IMR-90 (cell line): ENCODE measurements around the gene ALKBH3. TPM values are rescaled to one million over a fixed set of nuclear protein-coding genes. Genes with fewer than 3 reads are reported as not detected.

Source experiments
- ATAC-seq: fragments of 200-7000 bp; cut with Tn5 transposase; 2 replicates; pipeline ENCODE4 v1.9.1; 2020; ENCODE audit warnings: low read depth, mild to moderate bottlenecking, moderate library complexity
- BruUV-seq: library from RNA; stranded (reverse); fragments of 400-500 nt; replicated peaks from 2 replicates; lab custom pipeline; 2021; lab: Mats Ljungman, UMichigan
- CTCF ChIA-PET: fragments of 300-600 bp; formaldehyde crosslinking; extraction: SDS; loops from one replicate; lab custom pipeline; 2021; ENCODE audit warnings: antibody characterized with exemption; lab: Yijun Ruan, JAX
- POLR2A ChIA-PET: fragments of 300-600 bp; sonication (Branson Sonifier 250); formaldehyde crosslinking; loops from one replicate; lab custom pipeline; 2022; ENCODE audit warnings: antibody characterized with exemption; ENCODE audit not compliant: unreplicated experiment; lab: Charles Lee
- DNase-seq: peaks from one replicate; pipeline ENCODE4 v3.0.0; 2013
- H2AFZ ChIP-seq: replicated peaks from 2 replicates; pipeline ENCODE3; 2013; ENCODE audit warnings: low read length, mild to moderate bottlenecking; ENCODE audit not compliant: poor library complexity
- H2AK5ac ChIP-seq: 2 replicates; pipeline ENCODE4 v1.6.1; 2013; ENCODE audit warnings: low read depth, low read length, inconsistent platforms
- H2AK9ac ChIP-seq: replicated peaks from 2 replicates; pipeline ENCODE3; 2013; ENCODE audit warnings: mild to moderate bottlenecking, low read depth, low read length, moderate library complexity; ENCODE audit not compliant: poor library complexity
- H2BK120ac ChIP-seq: 2 replicates; pipeline ENCODE4 v1.6.1; 2013; ENCODE audit warnings: low read depth, low read length, inconsistent platforms
- H2BK15ac ChIP-seq: 3 replicates; pipeline ENCODE4 v1.6.1; 2013; ENCODE audit warnings: low read depth, low read length, inconsistent platforms
- H2BK20ac ChIP-seq: 2 replicates; pipeline ENCODE4 v1.6.1; 2013; ENCODE audit warnings: low read depth, mild to moderate bottlenecking, inconsistent platforms, low read length, moderate library complexity
- H2BK5ac ChIP-seq: 2 replicates; pipeline ENCODE4 v1.6.1; 2013; ENCODE audit warnings: mild to moderate bottlenecking, low read depth, low read length, inconsistent platforms; ENCODE audit not compliant: poor library complexity, severe bottlenecking
- H3K14ac ChIP-seq: replicated peaks from 2 replicates; pipeline ENCODE4 v1.6.1; 2013; ENCODE audit warnings: low read depth, low read length, inconsistent platforms
- H3K18ac ChIP-seq: 2 replicates; pipeline ENCODE4 v1.6.1; 2013; ENCODE audit warnings: low read depth, low read length, control low read depth
- H3K23ac ChIP-seq: 2 replicates; pipeline ENCODE4 v1.6.1; 2013; ENCODE audit warnings: low read depth, low read length, inconsistent platforms
- H3K27ac ChIP-seq: 2 replicates; pipeline ENCODE4 v1.5.1; 2013; ENCODE audit warnings: mild to moderate bottlenecking, control low read depth, low read length; ENCODE audit not compliant: insufficient read depth
- H3K27me3 ChIP-seq: 2 replicates; pipeline ENCODE4 v1.6.1; 2013; ENCODE audit warnings: low read length; ENCODE audit not compliant: control insufficient read depth, insufficient read depth
- H3K36me3 ChIP-seq: 2 replicates; pipeline ENCODE4 v1.6.1; 2013; ENCODE audit warnings: low read length, mixed read lengths; ENCODE audit not compliant: control insufficient read depth, insufficient read depth
- H3K4ac ChIP-seq: 2 replicates; pipeline ENCODE4 v1.6.1; 2013; ENCODE audit warnings: low read depth, low read length, inconsistent platforms
- H3K4me1 ChIP-seq: 2 replicates; pipeline ENCODE4 v1.6.1; 2013; ENCODE audit warnings: low read length, mixed read lengths; ENCODE audit not compliant: control insufficient read depth, insufficient read depth
- H3K4me2 ChIP-seq: 2 replicates; pipeline ENCODE4 v1.6.1; 2013; ENCODE audit warnings: low read depth, mild to moderate bottlenecking, control low read depth, low read length, moderate library complexity
- H3K4me3 ChIP-seq: 2 replicates; pipeline ENCODE4 v1.5.1; 2013; ENCODE audit warnings: low read depth, mild to moderate bottlenecking, control low read depth, low read length, moderate library complexity; ENCODE audit not compliant: insufficient read depth
- H3K56ac ChIP-seq: 2 replicates; pipeline ENCODE4 v1.6.1; 2013; ENCODE audit warnings: low read length, inconsistent platforms; ENCODE audit not compliant: insufficient read depth; ENCODE audit errors: extremely low read depth
- H3K79me1 ChIP-seq, 2 experiments: 2 replicates each; pipeline ENCODE4 v1.6.1; 2013; ENCODE audit warnings: low read length in 2 of 2, inconsistent platforms in 1 of 2, low read depth in 1 of 2
- H3K9ac ChIP-seq: 2 replicates; pipeline ENCODE4 v1.6.1; 2013; ENCODE audit warnings: low read depth, low read length, control low read depth
- H3K9me1 ChIP-seq: 2 replicates; pipeline ENCODE4 v1.6.1; 2013; ENCODE audit warnings: low read length, inconsistent platforms; ENCODE audit not compliant: insufficient read depth
- H3K9me3 ChIP-seq: 2 replicates; pipeline ENCODE4 v1.6.1; 2013; ENCODE audit warnings: low read length; ENCODE audit not compliant: control insufficient read depth, insufficient read depth
- H4K20me1 ChIP-seq: 2 replicates; pipeline ENCODE4 v1.6.1; 2013; ENCODE audit warnings: low read length, inconsistent platforms; ENCODE audit not compliant: insufficient read depth
- H4K5ac ChIP-seq: 2 replicates; pipeline ENCODE4 v1.6.1; 2013; ENCODE audit warnings: mild to moderate bottlenecking, low read depth, low read length, control low read depth
- H4K8ac ChIP-seq, 2 experiments: 2 replicates each; pipeline ENCODE4 v1.6.1; 2013; ENCODE audit warnings: low read depth in 2 of 2, low read length in 2 of 2, control low read depth in 1 of 2, inconsistent platforms in 1 of 2
- H4K91ac ChIP-seq: 2 replicates; pipeline ENCODE4 v1.6.1; 2013; ENCODE audit warnings: low read depth, low read length, inconsistent platforms; ENCODE audit not compliant: insufficient read depth
- BHLHE40 ChIP-seq: fragments of 150-350 bp; IDR thresholded peaks from 2 replicates; pipeline ENCODE4 v1.6.1; 2016; ENCODE audit warnings: mild to moderate bottlenecking, low read depth, low read length
- CEBPB ChIP-seq: IDR thresholded peaks from 2 replicates; pipeline ENCODE4 v1.6.1; 2012; ENCODE audit warnings: low read depth, low read length, improper control_type of control experiment
- CHD1 ChIP-seq: IDR thresholded peaks from 2 replicates; pipeline ENCODE4 v1.6.1; 2012; ENCODE audit warnings: low read depth, low read length, improper control_type of control experiment
- CTCF ChIP-seq: conservative IDR thresholded peaks from 2 replicates; pipeline ENCODE4 v1.5.1; 2012; ENCODE audit warnings: mild to moderate bottlenecking, low read depth, low read length, improper control_type of control experiment
- ELK1 ChIP-seq: fragments of 150-350 bp; IDR thresholded peaks from 2 replicates; pipeline ENCODE4 v1.6.1; 2016; ENCODE audit warnings: low read depth, mild to moderate bottlenecking, low read length, moderate library complexity, borderline replicate concordance
- FOS ChIP-seq: fragments of 150-350 bp; IDR thresholded peaks from 2 replicates; pipeline ENCODE4 v1.6.1; 2016; ENCODE audit warnings: low read depth, low read length
- MAFK ChIP-seq: IDR thresholded peaks from 2 replicates; pipeline ENCODE4 v1.6.1; 2012; ENCODE audit warnings: low read depth, low read length, improper control_type of control experiment
- MAZ ChIP-seq: IDR thresholded peaks from 2 replicates; pipeline ENCODE4 v1.6.1; 2012; ENCODE audit warnings: low read depth, mild to moderate bottlenecking, low read length, improper control_type of control experiment, moderate library complexity, borderline replicate concordance
- MXI1 ChIP-seq: IDR thresholded peaks from 2 replicates; pipeline ENCODE4 v1.6.1; 2012; ENCODE audit warnings: low read depth, mild to moderate bottlenecking, low read length, moderate library complexity, borderline replicate concordance
- NFE2L2 ChIP-seq: fragments of 150-350 bp; IDR thresholded peaks from 2 replicates; pipeline ENCODE4 v1.6.1; 2016; ENCODE audit warnings: low read depth, mild to moderate bottlenecking, low read length
- POLR2A ChIP-seq: IDR thresholded peaks from 2 replicates; pipeline ENCODE4 v1.6.1; 2012; ENCODE audit warnings: mild to moderate bottlenecking, low read depth, low read length
- RAD21 ChIP-seq: IDR thresholded peaks from 2 replicates; pipeline ENCODE4 v1.6.1; 2012; ENCODE audit warnings: low read length, improper control_type of control experiment
- RCOR1 ChIP-seq: IDR thresholded peaks from 2 replicates; pipeline ENCODE4 v1.6.1; 2012; ENCODE audit warnings: mild to moderate bottlenecking, low read length, improper control_type of control experiment; ENCODE audit not compliant: insufficient replicate concordance
- RFX5 ChIP-seq: IDR thresholded peaks from 2 replicates; pipeline ENCODE4 v1.8.0; 2012; ENCODE audit warnings: low read depth, mild to moderate bottlenecking, low read length, moderate library complexity
- SMC3 ChIP-seq: fragments of 150-350 bp; IDR thresholded peaks from 2 replicates; pipeline ENCODE4 v1.6.1; 2016; ENCODE audit warnings: low read depth, mild to moderate bottlenecking, antibody characterized with exemption, low read length, moderate library complexity
- USF2 ChIP-seq: fragments of 150-350 bp; IDR thresholded peaks from 2 replicates; pipeline ENCODE4 v1.6.1; 2017; ENCODE audit warnings: mild to moderate bottlenecking, antibody characterized with exemption, low read length, low read depth
- WGBS, 2 experiments: methylation state at CpG; one replicate each; pipeline versions ENCODE4 v1.1.5 to v1.1.7; 2013; ENCODE audit warnings: missing lambda C conversion rate in 2 of 2; ENCODE audit not compliant: insufficient read length in 1 of 2; ENCODE audit errors: extremely low coverage in 2 of 2; 5-methylcytosine and 5-hydroxymethylcytosine counted together
- dilution Hi-C: fragments of 300-500 bp; cut with HindIII; formaldehyde crosslinking; loops from one replicate; pipeline ENCODE4 v1.14.3; 2018; ENCODE audit warnings: low sequenced_read_pairs; ENCODE audit not compliant: unreplicated experiment
- in situ Hi-C: fragments of 300-500 bp; cut with MboI; formaldehyde crosslinking; loops from 3 replicates; pipeline ENCODE4 v1.14.3; 2019; ENCODE audit warnings: low sequenced_read_pairs, inconsistent platforms, mixed read lengths
- intact Hi-C: fragments of 100-400 bp; cut with micrococcal nuclease; formaldehyde crosslinking; loops from 2 replicates; pipeline ENCODE4 v1.10.0; 2022
- polyA plus RNA-seq, 3 experiments: library from polyadenylated mRNA; depleted of rRNA; stranded (reverse); fragments of >200 nt; gene quantifications; 2 replicates each; pipeline ENCODE4 v1.2.3, GENCODE V29; 2012; ENCODE audit warnings: low replicate concordance in 1 of 3
- total RNA-seq: library from RNA; depleted of rRNA; stranded (reverse); fragments of >200 nt; gene quantifications from 2 replicates; pipeline ENCODE4 v1.2.3, GENCODE V29; 2012

The ALKBH3 gene
- total and polyA plus RNA-seq, 2 of the 4 experiments (the other 2 are of a cell fraction), result 27.7 to 62.9 TPM

GRCh38 chr11:43834286-43834685 lies 46.3 kb upstream of the ALKBH3 start:
- Histone ChIP-seq H2BK20ac (no peak overlapping the region), H3K4me3 (no peak overlapping the region), H3K9me1 (0 out of 2 replicates have a peak, but pooled peaks cover 4% of the 10 kb centered on the region), H3K4me2 (no peak overlapping the region), H3K4me1 (peaks cover 6% of the 10 kb centered on the region; the same call in 1 of the 2 replicates), H2BK5ac (no peak overlapping the region), H3K79me1 (peaks cover 0 to 15% of the 10 kb centered on the region in 2 experiments; a peak in 1 of 4 replicates), H3K18ac (no peak overlapping the region), H3K27ac (no peak overlapping the region), H3K36me3 (no peaks in the 10 kb centered on the region), H3K4ac (no peak overlapping the region), H2BK120ac (no peak overlapping the region), H2AK9ac (no peak overlapping the region), H3K23ac (no peak overlapping the region), H4K91ac (no peak overlapping the region), H4K5ac (no peak overlapping the region), H4K8ac (no peak overlapping the region), H2AK5ac (no peak overlapping the region), H3K56ac (no peak overlapping the region), H2AFZ (no peak overlapping the region), H3K27me3 (no peaks in the 10 kb centered on the region), H3K14ac (no peak overlapping the region), H3K9ac (no peak overlapping the region), H4K20me1 (peaks cover 7% of the 10 kb centered on the region; the same call in 1 of the 2 replicates), H2BK15ac (no peak overlapping the region), H3K9me3 (no peaks in the 10 kb centered on the region)
- WGBS, 2 experiments, result no CpG with 5 or more reads among the region's 2 CpGs
- POLR2A ChIA-PET, result no interaction called here
- no TSS peak for BruUV-seq
- in situ Hi-C loops (no loop called here), dilution Hi-C loops (no loop called here), intact Hi-C loops (no loop called here)
- ATAC-seq (no peak), DNase-seq (no peak)
- CTCF ChIA-PET, result no interaction called here
- TF ChIP-seq BHLHE40 (no peak), RCOR1 (no peak), RAD21 (no peak), CTCF (no peak), SMC3 (no peak), MXI1 (no peak), POLR2A (no peak), USF2 (no peak), RFX5 (no peak), MAZ (no peak), ELK1 (no peak), FOS (no peak), CHD1 (no peak), MAFK (no peak), CEBPB (no peak), NFE2L2 (no peak)
